NCI-H748 (cell line): ENCODE data around the gene BBS1.

Source experiments
- DNase-seq: peaks from one replicate; lab custom pipeline; 2025; ENCODE audit not compliant: unreplicated experiment; lab: John Stamatoyannopoulos, UW

Gene BBS1

DNA sequence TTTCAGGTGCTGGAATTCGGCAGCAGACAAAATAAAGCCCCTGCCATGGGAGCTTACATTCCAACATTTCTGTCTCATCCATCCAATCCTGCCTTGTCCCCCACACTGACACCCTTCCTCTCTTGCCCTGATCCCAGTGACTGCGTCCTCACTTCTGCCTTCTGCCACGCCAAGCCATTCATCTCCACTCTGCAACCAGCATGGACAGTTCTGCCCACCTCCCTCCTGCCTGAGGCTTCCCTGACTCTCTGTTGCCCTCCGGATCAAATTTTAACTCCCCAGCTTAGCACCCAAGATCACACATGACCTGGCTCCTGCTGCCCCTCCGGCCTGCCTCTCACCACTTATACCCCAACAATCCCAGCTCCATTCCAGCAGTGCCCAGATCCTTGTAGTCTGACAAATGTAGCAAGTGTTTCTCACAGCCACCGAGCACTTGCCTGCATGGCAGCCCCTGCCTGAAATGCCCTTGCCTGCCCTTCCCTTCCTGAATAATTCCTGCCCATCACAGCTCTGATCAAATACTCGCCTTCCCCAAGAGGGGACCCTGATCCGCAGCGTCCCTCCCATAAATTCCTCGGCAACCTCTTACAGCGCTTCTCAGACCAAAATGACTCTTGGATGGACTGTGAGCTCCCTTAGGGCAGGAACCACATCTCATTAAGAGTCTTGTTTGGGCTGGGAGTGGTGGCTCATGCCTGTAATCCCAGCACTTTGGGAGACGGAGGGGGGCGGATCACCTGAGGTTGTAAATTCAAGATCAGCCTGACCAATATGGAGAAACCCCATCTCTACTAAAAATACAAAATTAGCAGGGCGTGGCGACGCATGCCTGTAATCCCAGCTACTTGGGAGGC is 38.6 kb downstream of the BBS1 start:
- no peak for DNase-seq

DNA sequence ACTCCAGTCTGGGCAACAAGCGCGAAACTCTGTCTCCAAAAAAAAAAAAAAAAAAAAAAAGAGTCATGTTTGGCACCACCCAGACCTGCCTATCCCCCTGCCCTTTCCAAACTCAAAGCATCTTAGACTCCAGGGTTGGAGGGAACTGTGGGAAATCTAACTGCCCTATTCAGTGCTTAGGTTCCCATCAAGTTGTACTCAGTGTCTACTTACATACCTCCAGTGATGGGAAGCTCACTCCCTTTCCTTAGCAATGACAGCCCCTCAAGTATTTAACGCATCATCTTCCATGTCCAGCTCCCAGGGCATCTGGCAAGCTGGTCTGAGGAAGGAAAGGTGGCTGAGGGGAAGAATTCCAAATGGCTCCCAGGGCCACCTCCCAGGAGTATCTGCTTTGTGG is 39.3 kb downstream of the BBS1 start:
- no peak for DNase-seq

DNA sequence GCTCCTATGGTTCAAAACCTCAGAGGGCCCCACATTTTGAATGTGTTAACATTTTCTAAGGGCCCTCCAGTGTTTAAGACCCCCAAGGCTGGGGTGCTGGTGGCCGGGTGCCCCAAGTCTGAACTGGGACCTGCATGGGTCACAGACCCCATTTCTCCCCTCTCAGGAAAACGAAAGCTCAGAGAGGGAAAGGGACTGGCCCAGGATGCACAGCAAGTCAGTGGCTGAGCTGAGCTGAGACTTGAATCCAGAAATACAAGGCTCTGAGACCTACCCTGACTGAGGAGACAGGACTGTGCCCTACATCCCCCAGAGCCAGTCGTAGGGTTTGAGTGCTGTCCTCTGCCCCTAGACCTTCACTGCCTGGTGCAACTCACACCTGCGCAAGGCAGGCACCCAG is 40.5 kb downstream of the BBS1 start:
- no peak for DNase-seq

DNA sequence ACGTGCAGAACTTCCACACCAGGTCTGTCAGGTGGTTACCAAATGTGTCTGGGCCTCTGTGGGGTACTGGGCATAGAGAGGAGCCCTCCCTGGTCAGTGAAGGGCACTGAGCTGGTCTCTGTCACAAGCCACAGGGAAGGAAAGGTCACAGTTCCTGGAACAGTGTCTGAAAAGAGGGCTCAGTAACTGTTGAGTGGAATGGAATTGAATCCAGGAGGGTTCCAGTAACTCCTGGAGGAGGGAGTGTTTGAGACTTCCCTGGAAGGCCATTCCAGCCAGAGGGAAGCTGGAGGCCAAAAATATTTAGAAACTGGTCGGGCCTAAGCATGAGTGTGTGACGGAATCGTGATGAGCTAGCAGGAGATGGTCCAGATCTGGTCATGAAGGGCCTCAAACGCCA is 44.2 kb downstream of the BBS1 start:
- DNase-seq, result no peak

DNA sequence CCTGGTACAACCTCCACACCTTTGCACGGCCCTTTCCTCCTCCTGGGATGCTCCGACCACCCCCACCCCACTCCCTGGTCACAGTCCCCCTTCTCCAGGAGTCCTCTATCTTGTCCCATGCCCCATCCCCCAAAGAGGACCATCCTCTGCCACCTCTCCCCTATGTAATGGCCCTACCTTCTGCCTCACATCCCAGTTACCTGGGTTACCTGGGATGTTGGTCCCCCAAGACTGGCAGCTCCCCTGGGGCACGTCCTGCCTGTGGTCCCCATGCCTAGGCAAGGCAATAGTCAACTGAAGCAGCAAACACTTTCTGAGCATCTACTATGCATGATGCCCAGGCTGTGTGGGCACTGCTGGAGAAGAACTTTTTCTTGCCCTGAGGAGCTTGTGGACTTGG is 45.0 kb downstream of the BBS1 start:
- DNase-seq, result no peak

GRCh38 chr11:66556086-66556485 is 45.7 kb downstream of the BBS1 start:
- DNase-seq, result peak; percentile 14

DNA sequence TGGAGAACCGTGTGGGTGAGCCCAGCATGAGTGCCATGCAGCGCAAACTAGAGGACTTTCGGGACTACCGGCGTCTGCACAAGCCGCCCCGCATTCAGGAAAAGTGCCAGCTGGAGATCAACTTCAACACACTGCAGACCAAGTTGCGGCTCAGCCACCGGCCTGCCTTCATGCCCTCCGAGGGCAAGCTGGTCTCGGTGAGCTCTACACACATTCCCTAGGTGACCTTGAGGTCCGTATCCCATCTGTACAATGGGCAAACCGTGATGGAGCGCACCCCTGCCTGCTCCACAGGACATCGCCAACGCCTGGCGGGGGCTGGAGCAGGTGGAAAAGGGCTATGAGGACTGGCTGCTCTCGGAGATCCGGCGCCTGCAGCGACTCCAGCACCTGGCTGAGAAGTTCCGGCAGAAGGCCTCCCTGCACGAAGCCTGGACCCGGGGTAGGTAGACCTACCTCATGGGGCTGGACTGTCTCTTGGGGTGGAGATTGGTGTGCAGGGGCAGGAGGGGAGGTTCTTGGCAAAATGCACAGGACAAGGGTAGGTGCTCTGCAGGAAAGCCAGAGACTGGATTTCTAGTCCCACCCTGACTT is 47.4 kb downstream of the BBS1 start:
- no peak for DNase-seq

GRCh38 chr11:66559142-66559865 is 48.9 kb downstream of the BBS1 start:
- no peak for DNase-seq

DNA sequence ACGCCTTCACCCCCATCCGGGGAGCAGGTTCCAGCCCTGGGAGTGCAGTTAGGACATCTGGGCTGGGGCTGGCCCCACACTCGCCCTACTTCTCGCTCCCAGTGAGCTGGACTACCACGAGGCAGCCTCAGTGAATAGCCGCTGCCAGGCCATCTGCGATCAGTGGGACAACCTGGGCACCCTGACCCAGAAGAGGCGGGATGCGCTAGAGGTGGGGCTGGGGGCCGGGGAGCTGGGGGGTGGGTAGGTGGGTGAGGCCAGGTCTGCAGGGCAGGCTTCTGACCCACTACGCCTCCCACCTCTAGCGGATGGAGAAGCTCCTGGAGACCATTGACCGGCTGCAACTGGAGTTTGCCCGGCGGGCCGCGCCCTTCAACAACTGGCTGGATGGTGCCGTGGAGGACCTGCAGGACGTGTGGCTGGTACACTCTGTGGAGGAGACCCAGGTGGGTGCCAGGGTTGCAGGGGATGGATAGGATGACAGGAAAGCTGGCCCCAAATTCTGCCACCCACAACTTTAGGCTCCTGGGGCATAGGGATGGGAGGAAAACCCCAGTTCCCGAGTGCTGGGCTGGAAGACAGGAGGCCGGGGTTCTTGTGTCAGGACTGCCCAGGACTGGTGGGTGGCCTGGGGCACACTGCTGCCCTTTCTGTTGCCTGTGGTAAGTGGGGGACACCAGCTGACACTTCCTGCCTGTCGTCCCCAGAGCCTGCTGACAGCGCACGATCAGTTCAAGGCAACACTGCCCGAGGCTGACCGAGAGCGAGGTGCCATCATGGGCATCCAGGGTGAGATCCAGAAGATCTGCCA is 49.6 kb downstream of the BBS1 start:
- no peak for DNase-seq

GRCh38 chr11:66561178-66561974 is 50.9 kb downstream of the BBS1 start:
- DNase-seq, result no peak

- DNase-seq, result no peak
Observed at GRCh38 chr11:66561975-66562248, 51.5 kb downstream of the BBS1 start.

DNA sequence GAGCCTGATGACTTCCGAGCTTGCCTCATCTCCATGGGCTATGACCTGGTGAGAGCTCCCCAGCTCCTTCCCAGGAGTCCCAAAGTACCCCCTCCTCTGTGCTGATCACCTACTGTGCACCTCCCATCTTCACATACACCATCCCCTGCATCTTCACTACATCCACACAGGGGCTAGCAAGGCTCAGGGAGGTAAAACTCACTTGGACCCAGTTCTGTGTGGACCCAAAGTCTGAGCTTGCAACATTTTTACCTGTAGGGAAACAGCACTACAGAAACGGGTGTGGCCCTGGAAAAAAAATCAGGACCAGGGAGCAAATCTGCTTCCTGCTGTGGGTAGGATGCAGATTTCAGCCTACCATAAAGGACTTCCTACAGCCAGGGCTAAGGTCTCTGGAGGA is 51.8 kb downstream of the BBS1 start:
- DNase-seq, result no peak

GRCh38 chr11:66562907-66563583 is 52.6 kb downstream of the BBS1 start:
- no peak for DNase-seq

DNA sequence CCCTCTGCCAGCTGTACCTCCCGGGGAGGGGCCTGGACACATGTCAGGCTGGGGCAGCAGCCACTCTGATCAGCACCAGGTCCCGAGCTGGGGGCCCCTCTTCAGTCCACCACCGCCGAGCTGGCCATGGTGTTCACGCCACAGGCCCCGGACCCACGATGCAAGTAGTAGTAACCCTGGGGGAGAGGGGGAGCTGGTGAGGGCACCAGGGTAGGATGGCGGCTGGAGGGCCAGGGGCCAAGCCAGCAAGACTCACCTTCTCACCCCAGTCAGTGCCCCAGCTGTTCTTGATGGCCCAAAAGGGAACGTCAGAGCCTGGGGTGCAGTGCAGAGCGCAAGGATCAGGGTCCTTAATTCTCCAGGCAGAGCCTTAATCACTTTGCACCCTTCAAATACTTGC is 53.4 kb downstream of the BBS1 start:
- no peak for DNase-seq

GRCh38 chr11:66564538-66564937 is 54.1 kb downstream of the BBS1 start:
- DNase-seq, result no peak

GRCh38 chr11:66564984-66565383 is 54.5 kb downstream of the BBS1 start:
- no peak for DNase-seq

DNA sequence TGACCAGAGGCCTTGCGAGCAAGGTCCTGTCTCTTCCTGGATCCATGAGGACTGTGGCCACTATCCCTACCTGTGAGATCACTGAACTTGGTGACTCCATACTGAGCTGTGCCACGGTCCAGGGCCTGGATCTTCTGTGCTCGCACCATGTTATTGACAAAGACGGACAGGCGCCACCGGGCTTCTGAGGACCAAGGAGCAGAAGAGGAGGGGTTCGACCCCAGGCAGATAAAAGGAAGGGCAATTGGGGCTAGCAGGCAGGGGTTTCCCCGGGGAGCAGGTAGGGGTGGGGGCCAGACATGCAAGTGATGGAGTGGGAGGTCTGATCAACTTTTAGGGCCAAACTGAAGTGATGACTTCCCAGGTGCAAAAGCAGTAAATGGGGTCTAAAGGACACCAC is 55.8 kb downstream of the BBS1 start:
- no peak for DNase-seq

DNA sequence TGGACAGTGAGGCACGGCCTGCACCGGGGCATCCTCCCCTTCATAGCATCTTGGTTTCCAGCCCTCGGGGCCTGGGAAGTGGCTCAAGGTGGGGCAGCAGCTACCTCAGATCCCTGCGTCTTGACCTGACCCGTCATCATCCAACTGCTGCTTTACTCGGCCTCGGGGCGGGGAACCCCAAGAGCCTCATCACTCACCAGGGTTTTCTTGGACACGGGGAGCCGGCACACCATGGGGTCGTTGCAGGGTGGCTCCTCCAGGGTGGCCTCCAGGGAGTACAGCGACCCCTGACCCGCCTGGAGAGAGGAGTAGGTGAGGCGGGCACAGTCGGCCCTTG is 57.3 kb downstream of the BBS1 start:
- no peak for DNase-seq

- peak; percentile 87 for DNase-seq
Observed at GRCh38 chr11:66568124-66568916, 57.9 kb downstream of the BBS1 start, which contains the start of gene CTSF. Gene CTSF, minus strand, starts transcription at chr11:66568606. Its CDS starts 120 bp downstream, at chr11:66568486.
